Hematopoietic multipotent progenitor cell treated with erythropoietin and hydrocortisone succinate and interleukin-3 and kit ligand, for 15 days (in vitro differentiated cells): Measurements from ENCODE around the gene LIN28B.
"Not testable (repeated sequence)": the region's sequence is repeated elsewhere in the genome, so short reads cannot be mapped to it uniquely, and the experiment has no call there.

ENCODE experiments used
- DNase-seq: peaks from one replicate; pipeline ENCODE4 v3.0.0-alpha.2; 2015; ENCODE audit warnings: low spot score

Gene LIN28B

GRCh38 chr6:104955927-104956730, 778 bp upstream of the LIN28B start:
- DNase-seq = no peak

DNA sequence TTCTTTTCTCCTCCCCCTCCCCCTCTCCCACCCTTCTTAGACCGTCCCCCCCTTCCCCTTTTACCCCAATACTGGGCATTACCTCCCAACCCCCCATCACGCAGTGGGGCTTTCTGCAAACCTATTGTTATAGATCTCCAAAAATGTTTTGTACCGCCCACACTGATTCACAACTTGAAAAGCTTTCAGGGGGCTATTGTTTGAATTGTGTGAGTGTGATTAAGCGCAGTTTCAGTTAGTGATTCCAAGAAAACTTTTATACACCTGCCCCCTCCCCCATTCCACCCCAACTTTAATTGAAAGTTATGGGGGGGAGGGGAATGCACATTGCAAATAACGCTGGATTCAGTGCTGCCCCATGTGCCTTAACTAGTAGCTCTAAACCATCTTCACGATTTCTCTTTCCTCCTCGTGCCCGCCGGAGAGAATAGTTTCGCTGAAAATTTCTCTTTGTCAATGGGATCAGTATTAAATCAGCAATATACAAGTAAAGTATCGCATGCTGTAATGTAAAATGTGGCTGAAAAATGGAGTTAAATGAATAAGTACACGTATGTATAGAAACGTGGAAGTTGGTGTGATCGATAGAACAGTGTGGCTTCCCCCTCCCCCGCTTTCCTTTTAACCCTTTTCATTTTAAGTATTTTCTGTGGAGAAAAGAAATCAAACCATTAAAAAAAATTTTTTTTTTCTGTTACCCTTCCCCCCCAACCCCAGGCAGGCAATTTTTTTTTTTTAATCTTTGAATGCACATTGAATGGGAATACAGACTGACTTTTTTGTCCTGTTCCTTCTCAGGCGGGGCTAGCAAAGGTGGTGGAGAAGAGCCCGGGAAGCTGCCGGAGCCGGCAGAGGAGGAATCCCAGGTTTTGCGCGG, 632 bp downstream of the LIN28B start:
- no peak for DNase-seq

DNA sequence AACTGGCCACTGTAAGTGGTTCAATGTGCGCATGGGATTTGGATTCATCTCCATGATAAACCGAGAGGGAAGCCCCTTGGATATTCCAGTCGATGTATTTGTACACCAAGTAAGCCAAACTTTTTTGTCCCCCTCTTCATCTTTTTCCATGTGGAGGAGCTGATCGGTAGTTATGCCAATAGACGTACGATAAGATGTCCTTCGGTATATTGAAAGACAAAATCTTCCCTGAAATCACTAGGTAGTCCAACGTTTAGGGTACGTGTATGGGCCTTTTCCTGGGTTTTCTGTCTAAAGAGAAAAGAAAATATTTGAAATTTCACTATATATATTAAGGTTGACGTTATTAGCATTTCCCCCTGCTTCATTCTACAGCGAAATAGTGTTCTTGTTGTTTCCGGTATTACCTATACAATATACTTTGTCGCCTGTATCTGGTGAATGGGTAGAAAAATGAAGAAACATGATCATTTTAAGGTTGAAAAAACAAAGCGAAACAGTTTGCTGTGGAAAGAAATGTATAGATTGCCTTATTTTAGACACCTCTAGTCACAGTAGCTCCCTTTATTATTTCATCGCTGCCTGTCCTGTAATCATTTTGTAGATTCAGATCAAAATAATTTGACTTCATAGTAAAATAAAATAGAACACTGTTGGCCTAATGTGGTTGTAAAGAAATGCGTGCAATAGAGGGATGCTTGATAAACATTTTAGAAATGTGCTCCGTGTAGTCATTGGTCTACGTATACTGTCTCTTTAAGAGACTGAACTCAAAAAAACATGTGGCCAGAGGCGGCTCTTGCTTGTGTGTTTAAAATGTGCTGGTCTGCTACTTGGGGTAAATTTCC, 1.5 kb downstream of the LIN28B start:
- no peak for DNase-seq

GRCh38 chr6:104959026-104959858, 2.3 kb downstream of the LIN28B start:
- DNase-seq = no peak

DNA sequence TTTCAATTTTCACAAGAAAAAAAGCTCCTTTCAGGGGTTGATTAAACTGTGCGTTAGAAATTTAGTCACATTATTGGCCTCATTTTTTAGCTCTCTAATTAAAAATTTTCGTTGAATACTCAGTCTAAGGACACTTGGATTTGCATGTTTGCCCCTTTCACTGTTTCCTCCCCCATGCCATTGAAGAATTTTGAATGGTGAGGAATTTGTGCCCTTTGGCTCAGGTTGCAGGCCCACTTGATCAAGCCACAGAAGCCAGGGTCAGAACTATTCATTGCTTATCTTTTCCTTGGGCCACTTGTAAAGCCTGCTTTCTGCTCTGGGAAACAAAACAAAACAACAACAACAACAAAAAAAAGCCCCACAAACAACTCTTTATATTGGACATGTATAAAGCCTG, 12.2 kb downstream of the LIN28B start:
- no peak for DNase-seq

DNA sequence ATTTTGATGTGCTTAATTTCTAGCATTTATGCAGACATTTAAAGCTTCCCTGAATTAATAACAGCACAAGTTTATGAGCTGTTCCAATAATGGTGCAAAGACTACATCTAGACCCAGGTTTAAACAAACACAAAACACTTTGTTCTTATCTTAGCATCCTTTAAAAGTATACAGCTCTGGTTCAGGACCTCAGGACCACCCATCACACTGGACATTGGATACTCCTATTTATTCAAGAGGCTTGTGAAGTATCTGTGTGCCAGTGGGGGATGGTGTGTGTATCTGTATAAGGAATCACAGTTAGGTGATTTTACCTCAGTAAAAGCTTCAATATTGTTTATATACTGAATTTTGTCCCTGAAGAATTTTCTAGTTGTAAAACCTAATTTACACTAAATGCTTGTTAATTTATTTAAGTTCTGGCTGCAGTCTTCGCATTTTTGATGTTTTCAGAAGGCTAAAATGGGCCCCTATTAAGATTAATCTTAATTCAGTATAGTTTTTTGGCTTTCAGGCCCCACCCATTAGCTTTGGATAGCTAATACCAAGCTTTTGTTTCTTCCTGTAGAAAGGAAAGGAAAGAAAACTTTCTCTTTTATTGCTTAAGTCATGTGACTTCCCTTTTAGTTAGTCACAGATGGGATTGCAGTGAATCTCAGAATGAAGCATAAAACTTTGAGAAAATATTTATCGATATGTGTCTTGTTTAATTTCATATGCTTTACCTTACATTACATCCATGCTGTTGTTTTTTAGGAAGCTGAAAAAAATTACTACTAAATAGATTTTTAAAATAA, 13.1 kb downstream of the LIN28B start:
- no peak for DNase-seq

DNA sequence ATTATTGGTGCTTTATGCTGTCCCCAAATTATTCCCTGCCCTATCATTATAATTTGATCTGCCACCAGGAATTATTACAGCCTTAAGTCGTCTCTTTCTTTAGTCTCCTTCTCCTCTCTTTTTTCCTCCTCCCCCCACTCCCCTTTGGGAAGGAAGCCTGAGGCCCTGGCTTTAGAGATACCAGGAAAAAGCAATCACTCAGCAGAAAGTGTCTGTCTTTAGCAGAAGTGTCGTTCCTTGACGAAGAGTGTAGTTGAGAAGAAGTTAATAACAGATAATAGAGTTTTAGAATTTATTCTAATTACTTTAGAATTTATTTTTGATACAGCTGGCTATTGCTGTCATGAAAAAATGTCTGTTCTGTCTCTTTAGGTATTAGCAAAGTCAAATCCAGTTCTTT, 16.5 kb downstream of the LIN28B start:
- no peak for DNase-seq

DNA sequence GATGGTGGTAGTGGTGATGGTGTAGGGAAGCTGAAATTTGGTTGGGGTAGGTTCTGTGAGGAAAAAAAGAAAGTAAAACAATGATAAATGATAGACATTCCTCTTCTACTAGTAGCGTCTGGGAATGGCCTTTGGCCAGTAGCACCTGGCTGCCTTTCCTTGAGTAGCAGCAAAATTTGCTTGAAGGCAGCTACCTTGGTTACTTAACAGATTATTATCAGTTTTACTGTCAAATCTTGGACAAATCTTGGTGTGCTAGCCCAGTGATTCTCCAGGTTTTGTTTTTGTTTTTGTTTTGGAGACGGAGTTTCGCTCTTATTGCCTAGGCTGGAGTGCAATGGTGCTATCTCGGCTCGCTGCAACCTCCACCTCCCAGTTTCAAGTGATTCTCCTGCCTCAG, 26.4 kb downstream of the LIN28B start:
- no peak for DNase-seq

GRCh38 chr6:104983776-104984175, 26.9 kb downstream of the LIN28B start:
- no peak for DNase-seq

DNA sequence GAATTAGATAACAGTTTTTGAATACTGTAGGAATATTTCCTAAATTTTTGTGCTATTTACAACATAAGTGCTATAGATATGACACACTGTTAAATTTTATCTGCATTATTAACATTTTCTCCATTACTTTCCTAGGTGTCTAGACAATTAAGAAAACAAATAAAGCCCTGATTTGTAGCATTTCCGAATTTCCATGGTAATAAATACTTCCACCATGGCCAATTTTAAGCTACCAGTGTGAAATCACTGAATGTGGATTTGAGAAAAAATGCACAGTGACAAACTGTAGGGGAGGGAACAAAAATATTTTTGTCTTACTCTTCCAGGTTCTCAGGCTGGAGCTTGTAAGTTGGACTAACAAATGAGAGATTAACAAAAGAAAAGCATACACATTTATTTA, 27.9 kb downstream of the LIN28B start:
- DNase-seq = no peak

DNA sequence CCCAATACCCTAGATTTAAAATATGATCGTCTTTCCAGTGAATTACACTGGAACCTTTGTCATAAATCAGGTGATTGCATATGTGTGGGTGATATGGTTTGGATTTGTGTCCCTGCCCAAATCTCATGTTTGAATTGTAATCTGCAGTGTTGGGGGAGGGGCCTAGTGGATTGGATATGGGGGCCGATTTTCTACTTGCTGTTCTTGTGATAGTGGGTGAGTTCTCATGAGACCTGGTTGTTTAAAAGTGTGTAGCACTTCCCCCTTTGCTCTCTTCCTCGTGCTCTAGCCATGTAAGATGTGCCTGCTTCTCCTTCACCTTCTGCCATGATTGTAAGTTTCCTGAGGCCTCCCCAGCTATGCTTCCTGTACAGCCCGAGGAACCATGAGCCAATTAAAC, 29.0 kb downstream of the LIN28B start:
- not testable (repeated sequence) for DNase-seq

DNA sequence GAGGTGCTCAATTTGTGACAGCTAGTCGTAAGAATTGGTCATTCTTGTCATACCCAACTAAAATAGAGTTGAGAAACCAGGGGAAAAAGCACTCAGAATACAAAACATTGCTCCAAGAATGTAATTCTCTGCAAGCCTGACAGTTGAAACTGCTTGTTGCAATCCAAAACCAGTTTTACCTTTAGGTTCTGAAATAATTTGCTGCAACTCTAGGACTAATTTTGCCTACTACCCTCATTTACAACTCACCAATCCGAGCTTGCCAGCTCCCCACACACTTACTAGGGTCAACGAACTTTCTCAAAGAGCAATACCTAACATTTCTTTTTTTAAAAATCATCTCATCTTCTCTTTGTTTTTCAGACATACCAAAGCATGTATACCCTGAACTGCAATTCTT, 29.7 kb downstream of the LIN28B start:
- DNase-seq = no peak

- no peak for DNase-seq
Measured at GRCh38 chr6:104987218-104987617, 30.3 kb downstream of the LIN28B start.

GRCh38 chr6:104990085-104990484, 33.2 kb downstream of the LIN28B start:
- no peak for DNase-seq

GRCh38 chr6:104991062-104991461, 34.2 kb downstream of the LIN28B start:
- not testable (repeated sequence) for DNase-seq

GRCh38 chr6:104993576-104993975, 36.7 kb downstream of the LIN28B start:
- not testable (repeated sequence) for DNase-seq

DNA sequence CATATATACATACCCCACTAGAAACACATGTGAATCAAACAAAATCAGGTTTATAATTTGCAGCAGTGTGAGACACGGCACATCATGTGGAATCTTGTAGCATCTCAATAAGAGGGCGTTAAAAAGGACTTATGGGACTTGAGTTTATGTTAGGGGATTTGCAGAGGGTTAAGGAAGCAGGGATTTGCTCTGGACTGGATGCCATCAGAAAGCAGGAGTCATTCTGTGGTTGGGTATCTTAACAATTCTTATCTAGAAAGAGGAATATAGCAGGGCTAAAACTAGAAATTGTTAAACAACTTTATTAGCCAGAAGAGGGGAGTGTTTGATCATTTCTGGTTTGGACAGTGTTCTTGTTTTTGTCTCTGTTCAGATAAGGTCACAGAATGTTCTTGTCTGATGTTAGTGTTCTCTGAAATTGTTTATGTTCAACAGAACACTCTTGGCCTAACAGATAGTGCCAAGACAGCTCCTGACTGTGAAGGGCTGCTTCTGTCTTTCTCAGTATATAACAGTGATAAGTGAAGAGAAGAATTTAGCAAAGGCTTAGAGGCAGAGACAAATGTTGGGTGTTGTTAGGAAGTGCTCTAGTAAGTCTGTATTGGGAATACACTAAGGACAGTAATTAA, 39.2 kb downstream of the LIN28B start:
- no peak for DNase-seq

GRCh38 chr6:105001063-105001462, 44.2 kb downstream of the LIN28B start:
- DNase-seq = no peak

DNA sequence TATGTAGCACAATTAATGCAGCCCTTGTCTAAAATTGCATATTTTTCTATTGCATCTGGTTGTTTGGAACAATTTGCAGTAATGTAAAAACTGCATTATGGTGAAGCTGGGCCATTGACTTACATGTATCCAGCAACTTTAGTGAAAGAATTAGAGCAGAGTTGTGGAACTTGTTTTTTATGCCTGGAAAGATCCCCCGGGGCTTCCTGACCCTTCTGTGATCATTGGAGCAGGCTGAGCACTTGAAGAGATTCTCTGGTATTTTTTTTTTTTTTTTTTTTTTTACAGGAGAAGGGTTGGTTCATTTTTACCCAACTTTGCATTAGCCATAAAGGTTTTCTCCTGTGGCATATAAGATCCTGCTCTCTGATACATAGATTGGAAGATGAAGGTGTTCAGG, 45.0 kb downstream of the LIN28B start:
- no peak for DNase-seq

DNA sequence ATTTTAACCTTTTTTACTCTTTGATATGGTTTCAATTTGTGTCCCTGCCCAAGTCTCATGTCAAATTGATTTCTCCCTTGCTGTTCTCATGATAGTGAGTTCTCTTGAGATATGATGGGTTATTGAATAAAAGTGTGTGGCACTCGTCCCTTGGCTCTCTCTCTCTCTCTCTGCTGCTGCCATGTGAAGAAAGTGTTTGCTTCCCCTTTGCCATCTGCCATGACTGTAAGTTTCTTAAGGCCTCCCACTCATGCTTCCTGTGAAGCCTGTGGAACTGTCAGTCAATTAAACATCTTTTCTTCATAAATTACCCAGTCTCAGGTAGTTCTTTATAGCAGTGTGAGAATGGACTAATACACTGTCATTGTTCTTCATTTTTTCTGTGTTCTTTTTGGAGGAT, 48.5 kb downstream of the LIN28B start:
- no peak for DNase-seq
